GM18867 (cell line): ENCODE data around the gene MFSD1.

Experiments used
- ATAC-seq: cut with Tn5 transposase; IDR thresholded peaks from one replicate; pipeline ENCODE4 v1.9.1; 2021; ENCODE audit warnings: mild to moderate bottlenecking, moderate library complexity; ENCODE audit not compliant: unreplicated experiment

Gene MFSD1

GRCh38 chr3:158809642-158810041, 7.8 kb downstream of the MFSD1 start:
- ATAC-seq = no peak

- ATAC-seq = no peak
Observed at GRCh38 chr3:158810823-158811724, 9.2 kb downstream of the MFSD1 start.

- no peak for ATAC-seq
Observed at GRCh38 chr3:158819282-158819681, 17.4 kb downstream of the MFSD1 start.

GRCh38 chr3:158820521-158820920, 18.7 kb downstream of the MFSD1 start:
- no peak for ATAC-seq

- no peak for ATAC-seq
Observed at GRCh38 chr3:158821847-158822246, 20.0 kb downstream of the MFSD1 start.

GRCh38 chr3:158823426-158823825, 21.6 kb downstream of the MFSD1 start:
- ATAC-seq = no peak

GRCh38 chr3:158827773-158828172, 25.9 kb downstream of the MFSD1 start:
- ATAC-seq = no peak

- no peak for ATAC-seq
Observed at GRCh38 chr3:158830391-158830790, 28.5 kb downstream of the MFSD1 start.

GRCh38 chr3:158831861-158832260, 30.0 kb downstream of the MFSD1 start:
- no peak for ATAC-seq

- ATAC-seq = no peak
Observed at GRCh38 chr3:158835631-158836030, 33.8 kb downstream of the MFSD1 start.

- ATAC-seq = no peak
Observed at GRCh38 chr3:158836312-158836711, 34.5 kb downstream of the MFSD1 start.

GRCh38 chr3:158837240-158837639, 35.4 kb downstream of the MFSD1 start:
- ATAC-seq = no peak

GRCh38 chr3:158839966-158840365, 38.1 kb downstream of the MFSD1 start:
- ATAC-seq = no peak

GRCh38 chr3:158841387-158841786, 39.5 kb downstream of the MFSD1 start:
- ATAC-seq = no peak

- ATAC-seq = no peak
Observed at GRCh38 chr3:158842976-158843375, 41.1 kb downstream of the MFSD1 start.

GRCh38 chr3:158845765-158846350, 44.0 kb downstream of the MFSD1 start:
- ATAC-seq = peak; percentile 44

- ATAC-seq = peak; percentile 91
Observed at GRCh38 chr3:158846803-158847451, 45.1 kb downstream of the MFSD1 start.

GRCh38 chr3:158847452-158847821, 45.6 kb downstream of the MFSD1 start:
- ATAC-seq = peak; percentile 38

GRCh38 chr3:158847885-158848284, 46.0 kb downstream of the MFSD1 start:
- peak; percentile 21 for ATAC-seq

GRCh38 chr3:158849757-158850156, 47.9 kb downstream of the MFSD1 start:
- no peak for ATAC-seq

GRCh38 chr3:158859362-158859761, 57.5 kb downstream of the MFSD1 start:
- peak; percentile 68 for ATAC-seq

- peak; percentile 65 for ATAC-seq
Observed at GRCh38 chr3:158863247-158863646, 61.4 kb downstream of the MFSD1 start.
